WTC11 (cell line): ENCODE measurements around the gene CFDP1. TPM values are rescaled to one million over a fixed set of nuclear protein-coding genes. Genes with fewer than 3 reads are reported as not detected.

Experiments used
- ATAC-seq: fragments of 200-7000 bp; cut with Tn5 transposase; 2 replicates; pipeline ENCODE4 v1.10.0; 2021; ENCODE audit warnings: mild to moderate bottlenecking, moderate library complexity
- CTCF ChIA-PET: fragments of 300-600 bp; sonication (Branson Sonifier 250); formaldehyde crosslinking; loops from one replicate; lab custom pipeline; 2021; ENCODE audit warnings: antibody characterized with exemption; lab: Charles Lee
- POLR2A ChIA-PET: fragments of 350-600 bp; sonication (Branson Sonifier 250); formaldehyde crosslinking; loops from one replicate; lab custom pipeline; 2021; ENCODE audit warnings: antibody characterized with exemption; lab: Charles Lee
- DNase-seq: peaks from one replicate; pipeline ENCODE4 v3.0.0; 2021; ENCODE audit warnings: low spot score
- H3K27ac Mint-ChIP-seq: 2 replicates; pipeline ENCODE4 v1.8.0; 2021; ENCODE audit warnings: mixed read lengths
- H3K27me3 Mint-ChIP-seq: 2 replicates; pipeline ENCODE4 v1.8.0; 2021; ENCODE audit warnings: low read depth, mild to moderate bottlenecking, moderate library complexity, mixed read lengths
- H3K36me3 Mint-ChIP-seq: 2 replicates; pipeline ENCODE4 v1.8.0; 2021; ENCODE audit warnings: mixed read lengths
- H3K4me1 Mint-ChIP-seq: 2 replicates; pipeline ENCODE4 v1.8.0; 2022; ENCODE audit warnings: mixed read lengths
- H3K4me3 Mint-ChIP-seq: 2 replicates; pipeline ENCODE4 v1.8.0; 2021; ENCODE audit warnings: mild to moderate bottlenecking, moderate library complexity, mixed read lengths
- H3K9me3 Mint-ChIP-seq: 2 replicates; pipeline ENCODE4 v1.8.0; 2021; ENCODE audit warnings: mixed read lengths
- ARID4B ChIP-seq: sonication (generic); formaldehyde crosslinking; IDR thresholded peaks from 2 replicates; pipeline ENCODE4 v1.8.0; 2023; ENCODE audit warnings: missing genetic modification reagents, mild to moderate bottlenecking, borderline replicate concordance
- ATF2 ChIP-seq: sonication (generic); formaldehyde crosslinking; IDR thresholded peaks from 2 replicates; pipeline ENCODE4 v1.8.1; 2022; ENCODE audit warnings: low read depth, missing genetic modification reagents, borderline replicate concordance
- CREM ChIP-seq: sonication (generic); formaldehyde crosslinking; IDR thresholded peaks from 2 replicates; pipeline ENCODE4 v1.8.1; 2022; ENCODE audit warnings: mild to moderate bottlenecking, missing genetic modification reagents, moderate library complexity
- ESRRA ChIP-seq: sonication (generic); formaldehyde crosslinking; IDR thresholded peaks from 2 replicates; pipeline ENCODE4 v1.8.1; 2022; ENCODE audit warnings: mild to moderate bottlenecking, missing genetic modification reagents, borderline replicate concordance
- FOXJ3 ChIP-seq: sonication (generic); formaldehyde crosslinking; IDR thresholded peaks from 2 replicates; pipeline ENCODE4 v1.9.0; 2021; ENCODE audit warnings: missing genetic modification reagents, mild to moderate bottlenecking, borderline replicate concordance
- FOXK1 ChIP-seq: sonication (generic); formaldehyde crosslinking; IDR thresholded peaks from 2 replicates; pipeline ENCODE4 v1.8.0; 2022; ENCODE audit warnings: mild to moderate bottlenecking, moderate library complexity, missing genetic modification reagents
- FOXP1 ChIP-seq: sonication (generic); formaldehyde crosslinking; IDR thresholded peaks from 2 replicates; pipeline ENCODE4 v1.8.0; 2022; ENCODE audit warnings: missing genetic modification reagents, mild to moderate bottlenecking, moderate library complexity, borderline replicate concordance
- JUN ChIP-seq: sonication (generic); formaldehyde crosslinking; IDR thresholded peaks from 2 replicates; pipeline ENCODE4 v1.8.0; 2023; ENCODE audit warnings: mild to moderate bottlenecking, missing genetic modification reagents
- NR3C1 ChIP-seq: sonication (generic); formaldehyde crosslinking; conservative IDR thresholded peaks from 2 replicates; pipeline ENCODE4 v1.8.1; 2023; ENCODE audit warnings: low read depth, mild to moderate bottlenecking, missing genetic modification reagents
- SOX15 ChIP-seq: fragments of 250-450 bp; sonication (Bioruptor Pico); IDR thresholded peaks from 2 replicates; pipeline ENCODE4 v1.9.0; 2021; ENCODE audit warnings: mild to moderate bottlenecking
- TP53 ChIP-seq: sonication (generic); formaldehyde crosslinking; IDR thresholded peaks from 2 replicates; pipeline ENCODE4 v1.8.1; 2023; ENCODE audit warnings: mild to moderate bottlenecking, missing genetic modification reagents
- USF2 ChIP-seq: sonication (generic); formaldehyde crosslinking; IDR thresholded peaks from 2 replicates; pipeline ENCODE4 v1.8.1; 2023; ENCODE audit warnings: mild to moderate bottlenecking, missing genetic modification reagents, moderate library complexity
- ZBTB21 ChIP-seq: sonication (generic); formaldehyde crosslinking; IDR thresholded peaks from 2 replicates; pipeline ENCODE4 v1.8.1; 2023; ENCODE audit warnings: mild to moderate bottlenecking, missing genetic modification reagents, borderline replicate concordance
- ZNF416 ChIP-seq: fragments of 250-450 bp; sonication (Bioruptor Pico); IDR thresholded peaks from 2 replicates; pipeline ENCODE4 v1.9.0; 2021; ENCODE audit warnings: mild to moderate bottlenecking, inconsistent platforms
- ZNF423 ChIP-seq: fragments of 250-450 bp; sonication (Bioruptor Pico); IDR thresholded peaks from 2 replicates; pipeline ENCODE4 v2.1.2; 2022; ENCODE audit warnings: mild to moderate bottlenecking, moderate library complexity
- ZNF532 ChIP-seq: fragments of 250-450 bp; sonication (Bioruptor Pico); IDR thresholded peaks from 2 replicates; pipeline ENCODE4 v1.9.0; 2021; ENCODE audit warnings: mild to moderate bottlenecking, borderline replicate concordance
- total RNA-seq: library from RNA; stranded (reverse); gene quantifications from 3 replicates; pipeline ENCODE4 v1.2.3, GENCODE V29; 2021

CFDP1 gene
- total RNA-seq, 1 experiment from 2014 or later, result 79.2 TPM

- TF ChIP-seq FOXJ3 (CRISPR knock-in tag), result no peak
- no peak for TF ChIP-seq NR3C1 (CRISPR knock-in tag)
These were observed 116.2 kb downstream of the CFDP1 start (continued) for GRCh38 chr16:75317101-75317522.

- TF ChIP-seq ATF2 (CRISPR knock-in tag) (no peak), ARID4B (CRISPR knock-in tag) (no peak), ZNF416 (CRISPR knock-in tag) (no peak)
- CTCF ChIA-PET, result no interaction called here
- POLR2A ChIA-PET, result no interaction called here
- ATAC-seq, result no peak
- Mint-ChIP-seq H3K27me3 (no peaks in the 10 kb centered on the region), H3K4me3 (no peak overlapping the region), H3K4me1 (peaks cover 3% of the 10 kb centered on the region; the same call in 1 of the 2 replicates), H3K27ac (no peak overlapping the region; the same call in 1 of the 2 replicates), H3K36me3 (peaks cover 4% of the 10 kb centered on the region), H3K9me3 (no peaks in the 10 kb centered on the region)
- DNase-seq, result no peak
These were observed 117.6 kb downstream of the CFDP1 start for GRCh38 chr16:75315539-75316306.

- Mint-ChIP-seq H3K27ac (peak overlapping the region; percentile 46; the same call in 1 of the 2 replicates), H3K36me3 (peaks cover 4% of the 10 kb centered on the region), H3K9me3 (no peaks in the 10 kb centered on the region), H3K27me3 (no peaks in the 10 kb centered on the region), H3K4me1 (0 out of 2 replicates have a peak, but pooled peaks cover 4% of the 10 kb centered on the region), H3K4me3 (no peak overlapping the region)
- ChIA-PET CTCF (interaction anchor here (0.6 to 1.5 kb wide), 4 partner anchors 8 to 79 kb away, joined by 3 to 4 read pairs (median 4); no protein-coding TSS in a partner anchor), POLR2A (no interaction called here)
- ATAC-seq (no peak; the same call in 1 of the 2 replicates), DNase-seq (no peak)
- no peak for TF ChIP-seq ZNF532 (CRISPR knock-in tag)
- no peak for TF ChIP-seq ESRRA (CRISPR knock-in tag)
- TF ChIP-seq SOX15 (CRISPR knock-in tag), result no peak
- TF ChIP-seq FOXP1 (CRISPR knock-in tag), result no peak
- no peak for TF ChIP-seq USF2 (CRISPR knock-in tag)
- TF ChIP-seq ZBTB21, result no peak
- no peak for TF ChIP-seq TP53 (CRISPR knock-in tag)
- TF ChIP-seq ARID4B (CRISPR knock-in tag), result no peak
- no peak for TF ChIP-seq JUN
- TF ChIP-seq CREM, result no peak
- no peak for TF ChIP-seq ZNF423 (CRISPR knock-in tag)
- no peak for TF ChIP-seq FOXK1 (CRISPR knock-in tag)
These were observed 120.4 kb downstream of the CFDP1 start for GRCh38 chr16:75312875-75313274.
